HCT116 (cell line): Measurements from ENCODE around the gene PTPN9. TPM values are rescaled to one million over a fixed set of nuclear protein-coding genes. Genes with fewer than 3 reads are reported as not detected.

Source experiments
- ATAC-seq: fragments of 200-7000 bp; cut with Tn5 transposase; 2 replicates; pipeline ENCODE4 v1.9.1; 2020; ENCODE audit warnings: mild to moderate bottlenecking, moderate library complexity
- BruUV-seq: library from RNA; stranded (reverse); fragments of 400-500 nt; replicated peaks from 2 replicates; lab custom pipeline; 2021; lab: Mats Ljungman, UMichigan
- CTCF ChIA-PET: fragments of 300-600 bp; sonication (Branson Sonifier 250); formaldehyde crosslinking; loops from one replicate; lab custom pipeline; 2021; ENCODE audit warnings: antibody characterized with exemption; lab: Charles Lee
- POLR2A ChIA-PET: fragments of 300-600, 350-600 bp; sonication (Branson Sonifier 250); formaldehyde crosslinking; loops from one replicate; lab custom pipeline; 2021; ENCODE audit warnings: antibody characterized with exemption; lab: Charles Lee
- RAD21 ChIA-PET, 2 experiments: fragments of 300-600 bp; sonication (Branson Sonifier 250); formaldehyde crosslinking; loops; one replicate each; lab custom pipeline; 2023; ENCODE audit warnings: low total read pairs in 2 of 2; ENCODE audit not compliant: uncharacterized antibody in 2 of 2, unreplicated experiment in 2 of 2, low non-redundant PET in 1 of 2; lab: Charles Lee
- DNase-seq: peaks from one replicate; pipeline ENCODE4 v3.0.0-alpha.2; 2010; ENCODE audit warnings: low read depth, low spot score
- H2AFZ ChIP-seq: fragments of 200-600 bp; shearing (Covaris generic), sonication (generic); 2 replicates; pipeline ENCODE4 v1.6.1; 2017; ENCODE audit warnings: low read depth, mixed run types, mixed read lengths, antibody characterized with exemption, low read length; ENCODE audit not compliant: poor library complexity, severe bottlenecking
- H3K27ac ChIP-seq: 2 replicates; pipeline ENCODE4 v1.5.1; 2012; ENCODE audit warnings: low read depth, low read length
- H3K27me3 ChIP-seq: fragments of 200-600 bp; sonication (generic); 2 replicates; pipeline ENCODE4 v1.6.1; 2016; ENCODE audit warnings: mixed run types, low read length, mixed read lengths; ENCODE audit not compliant: insufficient read depth
- H3K36me3 ChIP-seq, 2 experiments: fragments of 200-500 bp in 1 of 2; fragments of 200-600 bp in 1 of 2; sonication (Bioruptor generic) in 1 of 2; sonication (generic) in 1 of 2; 2 replicates each; pipeline versions ENCODE4 v1.5.1 to v1.6.1; 2014 to 2016; ENCODE audit warnings: low read length in 2 of 2, inconsistent platforms in 1 of 2, mixed read lengths in 1 of 2, mixed run types in 1 of 2; ENCODE audit not compliant: insufficient read depth in 2 of 2, control insufficient read depth in 1 of 2
- H3K4me1 ChIP-seq, 2 experiments: fragments of 200-600 bp in 1 of 2; sonication (generic) in 1 of 2; 2 replicates each; pipeline versions ENCODE4 v1.5.1 to v1.6.1; 2012 to 2017; ENCODE audit warnings: low read length in 2 of 2, inconsistent platforms in 1 of 2, mild to moderate bottlenecking in 1 of 2, mixed read lengths in 1 of 2, mixed run types in 1 of 2, moderate library complexity in 1 of 2; ENCODE audit not compliant: insufficient read depth in 2 of 2, control insufficient read depth in 1 of 2
- H3K4me2 ChIP-seq: fragments of 200-600 bp; sonication (generic); 2 replicates; pipeline ENCODE4 v1.6.1; 2017; ENCODE audit warnings: mixed run types, low read length, mixed read lengths
- H3K4me3 ChIP-seq, 2 experiments: fragments of 200-600 bp in 1 of 2; sonication (generic) in 1 of 2; replicated peaks in 1 of 2; 2 replicates each; pipeline ENCODE4 v1.5.1; 2011 to 2016; ENCODE audit warnings: low read length in 2 of 2, control low read depth in 1 of 2, low read depth in 1 of 2, mild to moderate bottlenecking in 1 of 2, mixed read lengths in 1 of 2, mixed run types in 1 of 2
- H3K79me2 ChIP-seq: fragments of 200-600 bp; sonication (generic); 2 replicates; pipeline ENCODE4 v1.6.1; 2017; ENCODE audit warnings: mild to moderate bottlenecking, mixed run types, low read length, moderate library complexity, mixed read lengths; ENCODE audit not compliant: insufficient read depth
- H3K9ac ChIP-seq: fragments of 200-600 bp; sonication (generic); 2 replicates; pipeline ENCODE4 v1.6.1; 2016; ENCODE audit warnings: low read length, mixed read lengths
- H3K9me2 ChIP-seq: fragments of 200-600 bp; sonication (generic), shearing (Covaris generic); 2 replicates; pipeline ENCODE4 v1.6.1; 2017; ENCODE audit warnings: mixed run types, mild to moderate bottlenecking, moderate library complexity; ENCODE audit not compliant: insufficient read depth
- H3K9me3 ChIP-seq, 2 experiments: fragments of 200-500 bp in 1 of 2; fragments of 200-600 bp in 1 of 2; sonication (Bioruptor generic) in 1 of 2; sonication (generic) in 1 of 2; 2 replicates each; pipeline ENCODE4 v1.6.1; 2014 to 2017; ENCODE audit warnings: low read length in 2 of 2, mixed read lengths in 2 of 2, inconsistent platforms in 1 of 2, low read depth in 1 of 2, mild to moderate bottlenecking in 1 of 2, mixed run types in 1 of 2, moderate library complexity in 1 of 2; ENCODE audit not compliant: control insufficient read depth in 1 of 2, insufficient read depth in 1 of 2
- H4K20me1 ChIP-seq: fragments of 200-600 bp; sonication (generic), shearing (Covaris generic); 2 replicates; pipeline ENCODE4 v1.6.1; 2017; ENCODE audit warnings: mixed run types, mild to moderate bottlenecking, moderate library complexity; ENCODE audit not compliant: insufficient read depth
- CEBPB ChIP-seq: IDR thresholded peaks from 2 replicates; pipeline ENCODE4 v1.6.1; 2012; ENCODE audit warnings: low read depth
- CTCF ChIP-seq, 3 experiments: fragments of 200-600 bp in 1 of 3; sonication (generic) in 1 of 3; IDR thresholded peaks in 2 of 3; conservative IDR thresholded peaks in 1 of 3; 2 replicates each; pipeline ENCODE4 v1.5.1; 2012 to 2017; ENCODE audit warnings: low read depth in 2 of 3, low read length in 2 of 3, antibody characterized with exemption in 1 of 3, borderline replicate concordance in 1 of 3, control low read depth in 1 of 3, mild to moderate bottlenecking in 1 of 3, mixed read lengths in 1 of 3, mixed run types in 1 of 3, moderate library complexity in 1 of 3; ENCODE audit not compliant: insufficient read depth in 1 of 3
- EGR1 ChIP-seq: IDR thresholded peaks from 2 replicates; pipeline ENCODE4 v1.6.1; 2012; ENCODE audit warnings: low read depth
- ELF1 ChIP-seq: IDR thresholded peaks from 2 replicates; pipeline ENCODE4 v1.6.1; 2012; ENCODE audit warnings: low read depth, borderline replicate concordance
- EZH2 ChIP-seq: fragments of 200-600 bp; sonication (generic); IDR thresholded peaks from 2 replicates; pipeline ENCODE4 v1.6.1; 2017; ENCODE audit warnings: antibody characterized with exemption, mixed run types
- EZH2phosphoT487 ChIP-seq: fragments of 200-600 bp; IDR thresholded peaks from 2 replicates; pipeline ENCODE4 v1.6.1; 2018; ENCODE audit warnings: antibody characterized with exemption, borderline replicate concordance
- JUND ChIP-seq: IDR thresholded peaks from 2 replicates; pipeline ENCODE4 v1.6.1; 2012
- MAX ChIP-seq: IDR thresholded peaks from 2 replicates; pipeline ENCODE4 v1.6.1; 2012
- POLR2A ChIP-seq: IDR thresholded peaks from 2 replicates; pipeline ENCODE4 v1.7.0; 2011; ENCODE audit warnings: borderline replicate concordance; ENCODE audit not compliant: insufficient read depth, insufficient read length; ENCODE audit errors: extremely low read depth
- RAD21 ChIP-seq: IDR thresholded peaks from 2 replicates; pipeline ENCODE4 v1.6.1; 2012; ENCODE audit warnings: low read depth, mild to moderate bottlenecking
- REST ChIP-seq: IDR thresholded peaks from 2 replicates; pipeline ENCODE4 v1.6.1; 2012; ENCODE audit warnings: low read depth
- SIN3A ChIP-seq: IDR thresholded peaks from 2 replicates; pipeline ENCODE4 v1.6.1; 2012; ENCODE audit warnings: low read depth
- SRF ChIP-seq: IDR thresholded peaks from 2 replicates; pipeline ENCODE4 v1.6.1; 2012; ENCODE audit warnings: low read depth
- TCF7L2 ChIP-seq: IDR thresholded peaks from 2 replicates; pipeline ENCODE4 v1.7.0; 2011; ENCODE audit warnings: borderline replicate concordance, inconsistent platforms; ENCODE audit not compliant: insufficient read depth, insufficient read length; ENCODE audit errors: extremely low read depth
- YY1 ChIP-seq: IDR thresholded peaks from 2 replicates; pipeline ENCODE4 v1.6.1; 2011; ENCODE audit warnings: low read length, low read depth, moderate library complexity, mild to moderate bottlenecking; ENCODE audit not compliant: insufficient replicate concordance; ENCODE audit errors: extremely low read depth
- ZBTB33 ChIP-seq: IDR thresholded peaks from 2 replicates; pipeline ENCODE4 v1.6.1; 2011; ENCODE audit warnings: mild to moderate bottlenecking, low read length, moderate library complexity; ENCODE audit not compliant: insufficient replicate concordance; ENCODE audit errors: extremely low read depth
- ZFX ChIP-seq: fragments of 450-650 bp; IDR thresholded peaks from 2 replicates; pipeline ENCODE4 v1.6.1; 2017
- intact Hi-C: fragments of 100-400 bp; cut with micrococcal nuclease; formaldehyde crosslinking; loops from 2 replicates; pipeline ENCODE4 v1.10.0; 2022
- total RNA-seq: library from RNA; stranded (reverse); gene quantifications from one replicate; pipeline ENCODE4 v1.2.1, GENCODE V29; 2021; ENCODE audit not compliant: unreplicated experiment

The PTPN9 gene
- total RNA-seq, 1 experiment from 2014 or later: 21.1 TPM

- H2AFZ ChIP-seq: no peak overlapping the region
- DNase-seq (no peak), ATAC-seq (no peak)
- BruUV-seq: TSS peak; percentile 19
- H4K20me1 ChIP-seq: no peaks in the 10 kb centered on the region
- no peak overlapping the region for H3K4me3 ChIP-seq
- peaks cover 9 to 37% of the 10 kb centered on the region in 2 experiments for H3K4me1 ChIP-seq
- no peak overlapping the region for H3K27ac ChIP-seq
- RAD21 ChIA-PET: no interaction called here
- H3K9ac ChIP-seq: no peak overlapping the region
- intact Hi-C loops: no loop called here
- CTCF ChIA-PET: no interaction called here
- H3K4me2 ChIP-seq: no peak overlapping the region
- H3K9me2 ChIP-seq: no peaks in the 10 kb centered on the region
- H3K36me3 ChIP-seq: peaks cover 0 to 13% of the 10 kb centered on the region in 2 experiments; a peak in 2 of 4 replicates
- TF ChIP-seq ELF1 (no peak), RAD21 (no peak), SRF (no peak), CEBPB (no peak), SIN3A (no peak), TCF7L2 (no peak), YY1 (no peak), JUND (no peak), REST (no peak), POLR2A (no peak), EGR1 (no peak), MAX (no peak), EZH2phosphoT487 (no peak), ZFX (no peak), ZBTB33 (no peak), EZH2 (no peak), CTCF (IDR thresholded peaks at IDR 0.05 in 2 of 3, conservative IDR thresholded peaks at IDR 0.05 in 1 of 3; ENCODE audit: borderline replicate concordance in 1 of 3, insufficient read depth in 1 of 3, low read depth in 2 of 3, low read length in 2 of 3) (no peak)
- H3K79me2 ChIP-seq: no peaks in the 10 kb centered on the region; the same call in 1 of the 2 replicates
- no peaks in the 10 kb centered on the region for H3K9me3 ChIP-seq
- H3K27me3 ChIP-seq: no peaks in the 10 kb centered on the region
- POLR2A ChIA-PET: no interaction called here
These were observed 43.4 kb upstream of the PTPN9 start for GRCh38 chr15:75622505-75622904.
